ENCODE data around the gene SIRT2.
A peak's percentile ranks its signal among the peaks of the same experiment; 100 is the strongest.
"Not testable (repeated sequence)": the region's sequence is repeated elsewhere in the genome, so short reads cannot be mapped to it uniquely, and the experiment has no call there.

The SIRT2 gene

GRCh38 chr19:38843175-38843758, 56.2 kb downstream of the SIRT2 start:
- DNase-seq (ENCODE audit: low spot score), result no peak

GRCh38 chr19:38842439-38843174, 56.8 kb downstream of the SIRT2 start:
- DNase-seq (ENCODE audit: low spot score), result no peak

GRCh38 chr19:38841787-38842438, 57.5 kb downstream of the SIRT2 start:
- no peak for DNase-seq (ENCODE audit: low spot score)

GRCh38 chr19:38841180-38841766, 58.1 kb downstream of the SIRT2 start:
- DNase-seq (ENCODE audit: low spot score), result no peak

GRCh38 chr19:38840583-38840968, 58.8 kb downstream of the SIRT2 start:
- DNase-seq (ENCODE audit: low spot score), result no peak

GRCh38 chr19:38839816-38840582, 59.4 kb downstream of the SIRT2 start:
- no peak for DNase-seq (ENCODE audit: low spot score)

- no peak for DNase-seq (ENCODE audit: low spot score)
Measured at GRCh38 chr19:38838986-38839761, 60.2 kb downstream of the SIRT2 start.

GRCh38 chr19:38838208-38838985, 61.0 kb downstream of the SIRT2 start:
- no peak for DNase-seq (ENCODE audit: low spot score)

GRCh38 chr19:38837656-38838121, 61.7 kb downstream of the SIRT2 start:
- no peak for DNase-seq (ENCODE audit: low spot score)

- no peak for DNase-seq (ENCODE audit: low spot score)
Measured at GRCh38 chr19:38836983-38837626, 62.3 kb downstream of the SIRT2 start.

- DNase-seq (ENCODE audit: low spot score), result peak; percentile 11
Measured at GRCh38 chr19:38836159-38836982, 63.0 kb downstream of the SIRT2 start.

- DNase-seq (ENCODE audit: low spot score), result no peak
Measured at GRCh38 chr19:38834590-38834989, 64.8 kb downstream of the SIRT2 start.

GRCh38 chr19:38834104-38834490, 65.3 kb downstream of the SIRT2 start:
- DNase-seq (ENCODE audit: low spot score), result no peak

GRCh38 chr19:38833092-38833425, 66.4 kb downstream of the SIRT2 start:
- no peak for DNase-seq (ENCODE audit: low spot score)

- peak; percentile 45 for DNase-seq (ENCODE audit: low spot score)
Measured at GRCh38 chr19:38831142-38831605, 68.2 kb downstream of the SIRT2 start.

GRCh38 chr19:38830039-38830733, 69.2 kb downstream of the SIRT2 start:
- DNase-seq (ENCODE audit: low spot score), result no peak

- DNase-seq (ENCODE audit: low spot score), result not testable (repeated sequence)
Measured at GRCh38 chr19:38829203-38829602, 70.2 kb downstream of the SIRT2 start.
